Inflammatory macrophage treated with lipopolysaccharide for 4 hours (primary cell): ENCODE measurements around the gene ERCC5.

Experiments used
- DNase-seq: peaks from one replicate; pipeline ENCODE4 v3.0.0-alpha.2; 2020

ERCC5 gene

DNA sequence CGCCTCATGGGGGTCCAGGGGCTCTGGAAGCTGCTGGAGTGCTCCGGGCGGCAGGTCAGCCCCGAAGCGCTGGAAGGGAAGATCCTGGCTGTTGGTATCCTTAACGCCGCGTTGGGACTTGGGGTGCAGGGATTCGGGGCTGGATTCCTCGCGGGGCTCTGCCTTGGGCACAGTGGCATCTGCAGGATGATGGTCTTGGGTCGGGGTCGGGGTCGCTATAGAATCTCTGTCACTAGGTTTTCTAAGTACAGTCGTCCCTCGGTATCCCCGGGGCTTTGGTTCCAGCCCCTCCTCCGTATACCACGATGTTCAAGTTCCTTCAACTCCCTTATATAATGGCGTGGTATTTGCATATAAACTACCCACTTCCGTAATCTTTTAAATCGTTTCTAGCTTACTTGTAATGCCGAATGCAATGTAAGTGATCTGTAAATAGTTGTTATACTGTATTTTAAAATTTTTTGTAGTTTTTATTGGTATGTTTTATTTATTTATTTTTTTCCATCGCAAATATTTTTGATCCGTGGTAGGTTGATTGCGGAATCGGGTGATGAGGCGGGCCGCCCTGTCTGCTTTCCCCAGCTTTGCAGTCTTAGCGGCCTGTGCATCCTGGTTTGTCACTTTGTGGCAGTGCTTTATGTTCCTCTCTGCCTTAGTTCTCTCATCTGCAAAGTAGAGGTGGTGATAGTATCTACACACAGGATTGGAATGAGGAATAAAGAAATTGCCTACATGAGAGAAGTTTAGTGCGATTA lies 606 bp downstream of the ERCC5 start:
- peak; percentile 77 for DNase-seq

GRCh38 chr13:102847272-102848234 lies 1.7 kb downstream of the ERCC5 start:
- DNase-seq: peak; percentile 41

GRCh38 chr13:102848956-102849355 lies 3.1 kb downstream of the ERCC5 start:
- no peak for DNase-seq

DNA sequence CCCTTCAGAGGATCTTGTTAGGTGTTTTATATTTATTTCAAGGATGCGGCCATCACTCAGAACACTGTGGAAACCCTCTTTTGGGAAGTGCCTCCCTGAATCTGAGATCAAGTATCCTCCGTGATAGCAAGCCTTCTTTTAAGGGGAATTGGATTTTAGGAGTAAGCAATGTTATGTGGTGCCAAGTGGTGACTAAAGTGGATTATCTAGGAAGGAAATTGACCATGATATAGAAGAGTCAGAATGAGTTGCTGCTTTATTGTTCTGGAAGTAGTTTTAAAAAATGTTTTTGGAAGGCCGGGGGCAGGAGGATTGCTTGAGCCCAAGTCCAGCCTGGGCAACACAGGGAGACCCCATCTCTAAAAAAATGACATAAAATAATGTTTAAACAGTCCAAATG lies 6.7 kb downstream of the ERCC5 start:
- no peak for DNase-seq

- no peak for DNase-seq
Observed at GRCh38 chr13:102854675-102855074, 8.8 kb downstream of the ERCC5 start.

DNA sequence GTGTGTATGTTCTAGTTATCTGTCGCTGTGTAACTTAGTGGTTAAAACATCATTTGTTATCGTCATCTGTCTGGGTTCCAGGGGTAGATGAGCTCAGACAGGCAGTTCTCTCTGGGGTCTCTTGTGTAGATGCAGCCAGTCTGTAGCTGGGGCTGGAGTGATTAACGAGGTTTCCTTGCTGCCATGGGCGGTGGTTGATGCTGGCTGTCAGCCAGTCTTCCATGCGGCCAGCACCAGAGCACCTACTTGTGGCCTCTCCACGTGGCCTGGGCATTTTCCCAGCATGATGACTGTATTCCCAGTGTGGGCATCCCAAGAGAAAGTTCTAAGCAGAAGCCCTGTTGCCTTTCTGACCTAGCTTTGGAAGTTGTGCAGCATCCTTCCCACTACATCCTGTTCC lies 10.7 kb downstream of the ERCC5 start:
- no peak for DNase-seq

DNA sequence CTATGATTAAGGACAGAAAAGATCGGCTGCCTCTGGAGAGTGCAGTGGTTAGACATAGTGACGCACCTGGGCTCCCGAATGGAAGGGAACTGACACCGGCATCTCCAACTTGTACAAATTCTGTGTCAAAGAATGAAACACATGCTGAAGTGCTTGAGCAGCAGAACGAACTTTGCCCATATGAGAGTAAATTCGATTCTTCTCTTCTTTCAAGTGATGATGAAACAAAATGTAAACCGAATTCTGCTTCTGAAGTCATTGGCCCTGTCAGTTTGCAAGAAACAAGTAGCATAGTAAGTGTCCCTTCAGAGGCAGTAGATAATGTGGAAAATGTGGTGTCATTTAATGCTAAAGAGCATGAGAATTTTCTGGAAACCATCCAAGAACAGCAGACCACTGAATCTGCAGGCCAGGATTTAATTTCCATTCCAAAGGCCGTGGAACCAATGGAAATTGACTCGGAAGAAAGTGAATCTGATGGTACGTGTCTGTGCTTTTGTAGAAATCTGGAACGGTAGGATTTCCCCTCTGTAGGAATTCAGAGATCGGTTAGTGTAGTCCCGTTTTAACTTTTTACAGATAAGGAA lies 16.9 kb downstream of the ERCC5 start:
- DNase-seq: no peak

DNA sequence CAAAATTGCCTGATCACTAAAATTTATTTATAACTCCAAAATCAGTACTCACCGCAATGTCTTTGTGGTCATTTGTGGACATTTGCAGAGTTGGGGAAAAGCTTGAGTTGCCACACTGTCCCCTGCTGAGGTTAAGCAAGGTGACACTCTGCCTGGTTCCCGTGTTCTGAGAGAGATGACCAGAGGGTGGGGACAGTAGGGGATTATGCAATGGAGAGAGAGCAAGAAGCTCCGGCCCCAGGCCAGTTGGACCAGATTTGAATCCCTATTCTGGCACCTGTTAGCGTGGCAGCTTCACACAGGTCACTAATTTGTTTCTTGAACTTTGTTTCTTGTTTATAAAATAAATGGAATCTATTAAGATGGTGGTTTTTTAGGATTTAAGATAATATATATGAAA lies 17.8 kb downstream of the ERCC5 start:
- DNase-seq: no peak

- DNase-seq: no peak
Observed at GRCh38 chr13:102868366-102868936, 22.6 kb downstream of the ERCC5 start.

- DNase-seq: no peak
Observed at GRCh38 chr13:102869948-102870676, 24.3 kb downstream of the ERCC5 start.

- DNase-seq: peak; percentile 41
Observed at GRCh38 chr13:102870677-102871415, 25.0 kb downstream of the ERCC5 start.

DNA sequence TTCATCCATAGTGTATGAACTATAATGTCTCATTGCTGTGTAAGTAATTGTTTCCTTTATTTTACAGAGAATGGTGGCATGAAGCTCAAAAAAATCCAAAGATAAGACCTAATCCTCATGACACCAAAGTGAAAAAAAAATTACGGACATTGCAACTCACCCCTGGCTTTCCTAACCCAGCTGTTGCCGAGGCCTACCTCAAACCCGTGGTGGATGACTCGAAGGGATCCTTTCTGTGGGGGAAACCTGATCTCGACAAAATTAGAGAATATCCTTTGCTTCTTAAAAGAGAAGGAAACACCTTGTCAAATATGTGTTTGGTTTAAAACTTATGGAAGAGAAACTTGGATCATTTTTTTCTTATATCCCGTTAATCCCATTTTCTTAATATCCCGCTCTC lies 26.3 kb downstream of the ERCC5 start:
- DNase-seq: no peak

GRCh38 chr13:102872531-102872930 lies 26.7 kb downstream of the ERCC5 start:
- DNase-seq: no peak

GRCh38 chr13:102873653-102874052 lies 27.8 kb downstream of the ERCC5 start:
- peak; percentile 33 for DNase-seq

DNA sequence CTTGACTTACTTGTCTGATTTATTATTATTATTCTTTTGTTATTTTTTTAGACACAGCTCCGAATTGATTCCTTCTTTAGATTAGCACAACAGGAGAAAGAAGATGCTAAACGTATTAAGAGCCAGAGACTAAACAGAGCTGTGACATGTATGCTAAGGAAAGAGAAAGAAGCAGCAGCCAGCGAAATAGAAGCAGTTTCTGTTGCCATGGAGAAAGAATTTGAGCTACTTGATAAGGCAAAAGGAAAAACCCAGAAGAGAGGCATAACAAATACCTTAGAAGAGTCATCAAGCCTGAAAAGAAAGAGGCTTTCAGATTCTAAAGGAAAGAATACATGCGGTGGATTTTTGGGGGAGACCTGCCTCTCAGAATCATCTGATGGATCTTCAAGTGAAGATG lies 29.4 kb downstream of the ERCC5 start:
- DNase-seq: no peak

GRCh38 chr13:102877303-102877702 lies 31.5 kb downstream of the ERCC5 start:
- DNase-seq: peak; percentile 7

GRCh38 chr13:102878481-102878880 lies 32.6 kb downstream of the ERCC5 start:
- DNase-seq: no peak

DNA sequence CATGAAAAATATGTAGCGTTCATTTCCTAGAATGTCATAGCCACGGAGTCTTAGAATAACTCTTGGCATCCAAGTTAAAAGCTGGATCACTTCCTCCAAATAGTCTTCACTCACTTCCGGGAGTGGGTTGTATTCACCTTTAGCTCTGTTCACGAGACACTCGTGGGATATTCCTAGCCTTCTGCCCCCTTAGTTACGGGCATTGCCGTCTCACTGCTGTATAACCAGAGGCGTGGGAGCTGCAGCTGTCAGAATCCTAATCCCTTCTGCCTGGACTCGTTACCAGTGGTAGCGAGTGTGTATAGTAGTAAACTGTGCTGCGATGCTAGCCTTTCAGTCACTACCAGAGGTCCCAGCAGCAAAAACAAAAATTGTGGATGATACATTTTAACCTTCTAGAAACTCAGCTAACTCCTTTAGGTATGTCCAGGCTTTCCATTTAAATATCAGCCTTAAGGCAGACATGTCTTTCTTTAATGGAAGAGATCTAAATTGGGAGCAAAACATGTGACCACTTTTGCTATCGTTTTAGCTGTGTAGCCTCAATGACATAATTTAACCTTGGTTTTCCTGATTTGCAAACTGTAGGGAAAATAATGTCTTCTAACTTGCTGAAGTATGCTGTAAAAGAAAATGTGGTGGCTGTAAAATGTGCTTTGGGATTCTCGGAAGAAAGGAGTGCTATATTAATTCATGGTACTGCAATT lies 34.1 kb downstream of the ERCC5 start:
- DNase-seq: no peak

- no peak for DNase-seq
Observed at GRCh38 chr13:102881819-102882686, 36.2 kb downstream of the ERCC5 start.

DNA sequence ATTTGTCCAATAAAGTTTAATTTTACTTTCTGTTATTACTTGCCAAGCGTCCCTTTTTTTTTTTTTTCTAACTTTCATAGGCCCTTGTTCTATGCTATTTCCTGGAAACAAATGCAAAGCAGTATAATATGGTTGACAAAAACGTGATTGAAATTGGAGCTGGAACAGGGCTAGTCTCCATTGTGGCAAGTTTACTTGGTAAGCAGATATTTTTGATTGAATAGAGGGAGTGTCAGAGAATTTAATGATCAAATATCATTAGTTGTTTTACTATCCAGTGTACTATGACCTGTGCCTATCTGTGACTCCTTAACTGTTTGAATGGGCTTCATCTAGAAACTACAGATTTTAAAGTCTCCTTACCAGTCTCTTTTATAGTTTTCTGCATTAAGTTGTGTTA lies 46.7 kb downstream of the ERCC5 start:
- no peak for DNase-seq
